HG03039 (cell line): ENCODE data around the gene MT3.
"Not testable (repeated sequence)": the region's sequence is repeated elsewhere in the genome, so short reads cannot be mapped to it uniquely, and the experiment has no call there.

Experiments used
- ATAC-seq: cut with Tn5 transposase; IDR thresholded peaks from one replicate; pipeline ENCODE4 v1.9.1; 2021; ENCODE audit warnings: mild to moderate bottlenecking, moderate library complexity; ENCODE audit not compliant: unreplicated experiment

Gene MT3

DNA sequence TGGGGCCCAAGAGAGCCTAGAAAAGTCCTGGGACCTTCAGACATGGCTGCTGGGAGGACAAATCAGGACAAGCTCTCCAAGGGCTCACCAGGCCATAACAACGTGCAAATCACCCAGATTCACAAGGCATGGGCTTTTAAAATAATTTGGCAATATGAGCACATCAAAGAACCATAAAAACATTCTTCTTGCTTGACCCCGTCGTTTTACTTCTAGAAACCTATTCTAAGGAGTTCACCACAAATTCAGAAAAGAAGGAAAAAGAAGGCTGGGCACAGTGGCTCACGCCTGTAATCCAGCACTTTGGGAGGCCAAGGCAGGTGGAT lies 12.1 kb upstream of the MT3 start:
- no peak for ATAC-seq

GRCh38 chr16:56580391-56581048 lies 8.8 kb upstream of the MT3 start:
- no peak for ATAC-seq

- ATAC-seq = not testable (repeated sequence)
Observed at GRCh38 chr16:56582911-56583310, 6.4 kb upstream of the MT3 start.

DNA sequence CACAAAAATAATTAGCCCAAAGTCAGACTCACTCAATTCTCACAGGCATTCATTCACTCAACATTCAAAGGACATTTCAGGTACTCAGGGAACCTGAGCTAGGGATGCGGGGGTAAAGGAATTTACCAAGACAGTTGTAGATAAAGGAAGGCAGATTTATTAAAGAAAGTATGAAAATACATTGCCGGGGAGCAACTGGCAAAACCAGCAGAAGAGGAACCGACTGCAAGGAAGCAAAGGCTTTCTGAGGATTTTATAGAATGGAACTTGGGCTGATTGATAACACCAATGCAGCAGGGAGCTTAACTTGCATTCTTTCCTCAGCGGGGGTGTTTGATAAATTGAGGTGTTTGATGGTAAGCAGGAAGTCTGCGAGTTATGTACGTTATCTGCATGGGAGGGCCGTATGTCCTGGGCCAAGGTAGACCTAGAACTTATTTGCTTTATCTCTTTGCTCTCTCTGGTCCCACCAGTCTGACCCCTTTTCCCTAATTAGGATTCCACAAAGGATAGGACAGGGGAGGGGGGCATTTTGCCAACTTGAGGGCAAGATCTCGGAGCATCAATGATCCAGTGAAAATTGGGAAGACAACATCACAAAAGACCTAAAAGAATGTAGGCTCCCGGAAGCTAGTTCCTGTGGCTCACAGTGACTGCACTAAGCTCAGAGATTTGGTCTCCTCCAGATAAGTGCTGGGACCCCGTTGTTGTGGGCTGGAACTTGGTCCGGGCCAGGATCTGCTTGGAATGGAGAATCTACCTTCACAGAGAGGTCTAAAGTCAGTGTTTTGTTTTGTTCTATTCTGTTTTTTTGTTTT lies 5.8 kb upstream of the MT3 start:
- no peak for ATAC-seq

- ATAC-seq = no peak
Observed at GRCh38 chr16:56584276-56584675, 5.1 kb upstream of the MT3 start.

DNA sequence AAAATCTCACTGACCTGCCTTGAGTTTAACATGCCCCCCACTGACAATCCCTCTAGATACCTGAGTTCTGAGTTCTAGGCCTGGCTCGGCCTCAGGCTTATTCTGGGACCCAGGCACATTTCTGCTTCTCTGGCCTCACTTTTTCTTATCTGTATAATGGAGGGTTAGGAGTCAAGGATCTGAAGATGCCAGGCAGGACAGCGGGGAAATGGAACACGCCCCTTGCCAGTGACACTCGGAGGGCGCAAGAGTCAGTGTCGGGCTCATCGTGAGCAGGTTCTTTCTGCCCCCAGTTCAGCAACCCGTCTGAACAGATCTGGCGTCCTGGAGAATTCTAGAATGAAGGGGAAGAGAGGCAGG lies 567 bp upstream of the MT3 start:
- no peak for ATAC-seq

DNA sequence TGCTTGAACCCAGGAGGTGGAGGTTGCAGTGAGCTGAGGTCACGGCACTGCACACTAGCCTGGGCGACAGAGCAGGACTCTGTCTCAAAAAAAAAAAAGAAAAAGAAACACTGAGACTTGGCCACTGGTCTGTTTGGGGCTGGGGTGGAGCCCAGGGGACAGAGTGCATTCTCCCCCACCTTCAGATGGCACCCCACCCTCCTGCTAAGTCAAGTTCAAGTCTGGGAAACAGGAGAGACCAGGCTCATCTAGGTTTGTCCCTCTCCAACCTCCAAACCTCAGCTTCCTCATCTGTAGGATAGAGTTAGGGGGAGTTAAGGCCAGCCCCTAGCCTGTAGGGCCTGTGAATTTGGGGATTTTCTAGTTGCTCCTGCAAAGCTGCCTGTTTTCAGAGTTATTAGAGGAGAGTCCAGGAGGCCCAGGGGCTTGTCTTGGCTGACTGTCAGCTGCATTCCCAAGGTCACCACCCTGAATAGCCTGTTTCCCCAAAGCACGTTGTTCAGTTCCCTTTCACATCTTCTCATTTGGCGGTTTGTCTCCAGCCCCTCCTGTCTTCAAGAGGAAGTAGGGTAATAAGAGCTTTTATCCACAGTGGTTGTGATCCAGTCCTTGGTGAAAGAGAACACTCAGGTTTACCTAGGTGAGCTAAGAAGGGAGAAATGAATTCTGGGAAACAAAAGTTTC lies 2.2 kb downstream of the MT3 start:
- no peak for ATAC-seq

DNA sequence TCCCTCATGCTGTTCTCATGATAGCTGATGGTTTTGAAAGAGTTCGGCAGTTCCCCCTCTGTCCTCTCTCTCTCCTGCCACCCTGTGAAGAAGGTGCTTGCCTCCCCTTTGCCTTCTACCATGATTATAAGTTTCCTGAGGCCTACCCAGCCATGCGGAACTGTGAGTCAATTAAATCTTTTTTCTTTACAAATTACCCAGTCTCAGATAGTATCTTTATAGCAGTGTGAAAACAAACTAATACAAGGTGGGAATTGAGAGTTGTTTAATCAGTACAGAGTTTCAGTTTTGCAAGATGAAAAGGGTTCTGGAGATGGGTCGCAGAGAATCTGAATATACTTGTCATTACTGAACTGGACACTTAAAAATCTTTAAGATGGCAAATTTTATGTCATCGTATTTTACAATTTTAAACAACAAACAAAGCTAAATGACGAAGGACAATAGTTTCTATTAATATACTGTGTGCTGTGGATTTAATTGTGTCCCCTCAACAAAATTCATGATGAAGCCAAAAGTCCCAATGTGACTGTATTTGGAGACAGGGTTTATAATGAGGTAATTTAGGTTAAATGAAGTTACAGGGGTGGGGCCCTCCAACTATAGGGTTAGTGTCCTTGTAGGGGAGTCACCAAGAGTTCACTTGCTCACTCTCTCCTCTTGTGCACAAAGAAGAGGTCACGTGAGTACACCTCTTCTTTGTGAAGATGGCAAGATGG lies 4.4 kb downstream of the MT3 start:
- ATAC-seq = no peak

DNA sequence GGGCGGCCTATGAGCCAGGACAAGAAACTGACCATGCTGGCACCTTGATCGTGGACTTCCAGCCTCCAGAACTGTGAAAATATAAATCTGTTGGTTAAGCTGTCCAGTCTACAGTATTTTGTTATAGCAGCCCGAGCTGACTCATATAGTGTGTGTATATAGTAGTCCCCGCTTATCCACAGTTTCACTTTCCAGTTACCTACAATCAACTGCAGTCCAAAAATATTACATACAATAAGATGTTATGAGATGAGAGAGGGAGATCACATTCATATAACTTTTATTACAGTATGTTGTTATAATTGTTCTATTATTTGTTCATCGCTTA lies 4.9 kb downstream of the MT3 start:
- ATAC-seq = no peak

GRCh38 chr16:56600398-56600999 lies 11.2 kb downstream of the MT3 start:
- ATAC-seq = no peak

GRCh38 chr16:56601325-56601724 lies 12.0 kb downstream of the MT3 start:
- ATAC-seq = no peak

- ATAC-seq = no peak
Observed at GRCh38 chr16:56603589-56603988, 14.3 kb downstream of the MT3 start.

DNA sequence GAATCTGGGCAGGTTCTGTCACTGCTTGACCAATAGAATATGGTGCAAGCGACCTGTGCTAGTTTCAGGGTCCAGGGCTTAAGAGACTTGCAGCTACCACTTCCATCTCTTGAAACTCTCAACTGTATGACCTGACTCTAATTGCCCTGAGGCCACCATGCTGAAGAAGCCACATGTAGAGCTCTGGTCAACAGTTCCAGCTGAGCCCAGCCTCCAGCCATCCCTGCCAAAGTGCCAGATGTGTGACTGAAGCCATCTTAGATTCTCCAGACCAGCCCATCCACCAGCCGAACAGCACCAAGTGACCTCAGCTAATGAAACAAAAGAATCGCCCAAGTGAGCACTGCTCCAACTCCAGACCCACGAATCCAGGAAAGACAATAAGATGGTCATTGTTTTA lies 15.6 kb downstream of the MT3 start:
- ATAC-seq = no peak

DNA sequence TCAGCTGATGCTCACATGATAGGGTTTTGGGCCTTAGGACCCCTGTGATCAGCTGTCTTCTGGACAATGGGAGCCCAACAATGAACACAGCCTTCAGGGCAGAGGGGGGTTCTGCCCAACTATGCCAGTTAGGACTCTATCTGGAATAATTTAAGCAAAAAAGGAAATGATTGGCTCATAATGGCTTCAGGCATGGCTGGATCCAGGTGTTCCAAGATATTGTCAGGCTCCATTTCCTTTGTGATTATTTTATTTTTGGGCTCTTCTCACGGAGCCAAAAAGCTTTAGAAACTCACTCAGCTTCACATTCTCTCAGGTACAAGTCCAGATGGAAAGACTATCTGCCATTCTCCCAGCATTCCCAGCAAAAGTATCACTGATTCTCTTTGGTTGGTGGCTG lies 16.1 kb downstream of the MT3 start:
- ATAC-seq = no peak

DNA sequence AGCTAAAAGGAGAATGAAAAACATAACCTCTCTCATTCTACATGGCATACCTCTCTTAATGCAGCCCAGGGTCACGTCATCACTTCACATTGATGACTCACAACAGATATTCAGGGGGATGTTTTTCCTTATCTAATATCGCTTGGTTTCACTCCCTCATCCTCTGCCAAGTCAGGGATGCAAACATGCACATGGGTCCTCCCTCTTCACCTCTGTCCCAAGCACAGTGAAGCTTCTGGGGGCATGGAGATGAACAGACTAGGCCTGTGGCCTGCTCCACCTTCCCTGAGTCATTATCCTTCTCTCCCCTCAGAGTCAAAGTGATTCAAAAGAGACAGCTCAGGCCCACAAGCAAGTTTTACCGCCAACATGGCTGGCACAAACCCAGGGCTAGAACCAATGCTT lies 16.7 kb downstream of the MT3 start:
- no peak for ATAC-seq

DNA sequence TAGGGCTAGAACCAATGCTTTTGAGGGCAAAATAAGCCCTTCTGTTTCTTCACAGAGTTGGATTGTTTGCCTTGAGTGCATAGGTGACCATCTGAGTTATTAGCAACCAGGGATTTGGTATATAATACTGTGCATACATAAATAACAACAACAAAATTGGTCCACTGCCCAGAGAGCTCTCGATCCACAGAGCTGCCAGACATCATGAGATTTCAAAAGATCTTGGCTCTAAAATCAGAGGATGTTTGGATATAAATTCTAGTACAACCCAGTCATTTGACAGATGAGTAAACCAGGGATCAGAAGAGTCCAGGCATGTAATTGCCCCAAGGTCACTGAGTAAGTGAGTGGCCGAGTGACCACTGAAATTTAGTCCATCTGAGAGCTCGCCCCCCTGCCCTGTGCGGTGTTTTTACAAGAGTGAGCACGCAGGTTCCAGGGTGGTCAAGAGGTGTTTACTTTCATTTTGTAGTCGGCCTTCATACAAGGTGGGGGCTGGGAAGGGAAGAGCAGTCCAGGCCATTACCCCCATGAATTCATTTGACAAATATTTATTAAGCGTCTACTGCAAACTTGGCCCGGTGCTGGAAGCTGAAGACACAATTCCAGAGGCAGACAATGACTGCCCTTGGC lies 17.3 kb downstream of the MT3 start:
- no peak for ATAC-seq

DNA sequence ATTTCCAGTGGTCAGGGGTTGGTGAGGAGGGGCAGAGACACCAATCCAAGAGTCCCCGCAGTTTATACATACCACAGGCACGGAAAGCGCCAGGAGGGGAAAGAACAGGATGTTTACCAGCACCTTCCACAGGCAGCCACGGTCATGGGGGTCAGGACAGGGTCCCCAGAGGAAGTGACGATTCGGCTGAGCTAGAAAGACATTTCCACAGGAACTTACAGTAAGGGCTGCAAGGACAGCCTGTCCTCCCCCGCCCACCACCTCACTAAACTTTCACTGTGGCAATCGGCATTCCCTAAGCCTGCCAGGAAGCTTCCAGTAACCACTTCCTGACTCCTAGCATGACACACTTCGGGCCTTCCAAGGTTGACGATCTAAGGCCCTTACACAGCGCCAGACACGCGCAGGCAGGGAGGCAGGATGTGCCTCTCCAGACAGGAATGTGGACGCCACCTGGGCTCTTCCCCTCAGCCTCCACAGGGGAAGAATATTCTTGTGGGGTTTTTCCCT lies 17.8 kb downstream of the MT3 start:
- no peak for ATAC-seq

- ATAC-seq = no peak
Observed at GRCh38 chr16:56607675-56608042, 18.3 kb downstream of the MT3 start.

GRCh38 chr16:56608043-56608875 lies 18.9 kb downstream of the MT3 start, which contains the start of gene MT2A:
TSS of gene MT2A (plus strand) at chr16:56608584. CDS start at chr16:56608656, 72 bp downstream.
- peak; percentile 87 for ATAC-seq
